ENCODE measurements around the gene NXF1.

Gene NXF1

DNA sequence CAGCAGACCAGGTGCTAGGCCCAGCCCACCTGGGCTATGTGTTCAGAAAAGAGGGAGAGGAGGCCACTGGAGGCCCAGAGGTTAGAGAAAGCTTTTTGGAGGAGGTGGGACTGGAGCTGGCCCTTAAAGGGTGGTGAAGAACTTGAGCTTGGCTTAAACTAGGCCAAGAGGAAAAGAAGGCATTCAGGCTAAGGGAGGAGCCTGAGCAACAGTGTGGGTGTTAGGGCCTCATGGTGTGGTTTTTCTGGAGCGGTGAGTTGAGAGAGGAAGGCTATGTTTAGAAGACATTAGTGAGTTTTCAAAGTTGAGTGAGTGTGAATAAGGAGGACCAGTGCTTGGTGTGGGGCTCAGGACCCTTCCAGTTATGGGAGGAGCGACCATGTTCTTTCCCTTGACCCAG lies 27.9 kb downstream of the NXF1 start:
- Histone ChIP-seq H3K36me3 (ENCODE audit: insufficient read depth) (no peaks in the 10 kb centered on the region; the same call in 1 of the 2 replicates), H3K4me2 (no peak overlapping the region), H2AFZ (ENCODE audit: low read depth) (no peak overlapping the region), H3K4me3 (IDR thresholded peaks at IDR 0.05; ENCODE audit: insufficient read depth, low read depth, low read length) (no peak overlapping the region), H3K9ac (no peak overlapping the region), H3K27ac (no peak overlapping the region), H4K20me1 (ENCODE audit: insufficient read depth) (no peaks in the 10 kb centered on the region), H3K79me2 (ENCODE audit: insufficient read depth, low read depth) (peaks cover 13% of the 10 kb centered on the region), H3K27me3 (ENCODE audit: insufficient read depth, low read depth) (no peaks in the 10 kb centered on the region), H3K4me1 (ENCODE audit: low read depth, poor library complexity, severe bottlenecking) (peaks cover 5% of the 10 kb centered on the region)
- TF ChIP-seq CTCF (conservative IDR thresholded peaks at IDR 0.05; ENCODE audit: low read depth, low read length): no peak

GRCh38 chr11:62775646-62776045 lies 29.6 kb downstream of the NXF1 start:
- Histone ChIP-seq H2AFZ (ENCODE audit: low read depth) (no peak overlapping the region), H3K79me2 (ENCODE audit: insufficient read depth, low read depth) (peaks cover 21% of the 10 kb centered on the region), H3K4me1 (ENCODE audit: low read depth, poor library complexity, severe bottlenecking) (peaks cover 14% of the 10 kb centered on the region), H3K27me3 (ENCODE audit: insufficient read depth, low read depth) (no peaks in the 10 kb centered on the region), H3K4me3 (IDR thresholded peaks at IDR 0.05; ENCODE audit: insufficient read depth, low read depth, low read length) (no peak overlapping the region), H3K36me3 (ENCODE audit: insufficient read depth) (no peaks in the 10 kb centered on the region; the same call in 1 of the 2 replicates), H4K20me1 (ENCODE audit: insufficient read depth) (no peaks in the 10 kb centered on the region), H3K4me2 (no peak overlapping the region), H3K9ac (no peak overlapping the region), H3K27ac (no peak overlapping the region)
- TF ChIP-seq CTCF (conservative IDR thresholded peaks at IDR 0.05; ENCODE audit: low read depth, low read length): no peak

DNA sequence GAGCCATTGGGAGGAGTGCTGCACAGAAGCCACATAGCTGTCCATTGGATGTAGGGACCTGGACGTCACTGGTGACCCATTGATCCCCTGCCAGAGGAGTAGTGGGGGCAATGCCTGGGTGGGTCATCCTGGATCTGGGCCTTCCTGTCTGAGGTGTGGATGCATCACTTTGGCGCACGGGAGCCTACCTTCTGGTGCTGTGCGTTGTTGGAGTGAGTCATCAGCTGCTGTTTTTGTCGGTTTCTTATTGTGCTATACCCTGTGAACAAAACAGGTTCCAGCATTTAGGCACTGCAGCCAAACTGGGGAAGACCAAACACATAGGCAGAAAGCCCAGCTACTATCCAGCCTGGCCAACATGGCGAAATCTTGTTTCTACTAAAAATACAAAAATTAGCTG lies 30.8 kb downstream of the NXF1 start:
- TF ChIP-seq CTCF (conservative IDR thresholded peaks at IDR 0.05; ENCODE audit: low read depth, low read length): no peak
- H3K36me3 ChIP-seq (ENCODE audit: insufficient read depth): no peaks in the 10 kb centered on the region; the same call in 1 of the 2 replicates
- peaks cover 21% of the 10 kb centered on the region for H3K79me2 ChIP-seq (ENCODE audit: insufficient read depth, low read depth)
- H4K20me1 ChIP-seq (ENCODE audit: insufficient read depth): no peaks in the 10 kb centered on the region
- no peak overlapping the region for H2AFZ ChIP-seq (ENCODE audit: low read depth)
- H3K27me3 ChIP-seq (ENCODE audit: insufficient read depth, low read depth): no peaks in the 10 kb centered on the region
- no peak overlapping the region for H3K9ac ChIP-seq
- no peak overlapping the region for H3K27ac ChIP-seq
- H3K4me1 ChIP-seq (ENCODE audit: low read depth, poor library complexity, severe bottlenecking): peaks cover 23% of the 10 kb centered on the region
- H3K4me2 ChIP-seq: no peak overlapping the region
- H3K4me3 ChIP-seq (IDR thresholded peaks at IDR 0.05; ENCODE audit: insufficient read depth, low read depth, low read length): no peak overlapping the region

DNA sequence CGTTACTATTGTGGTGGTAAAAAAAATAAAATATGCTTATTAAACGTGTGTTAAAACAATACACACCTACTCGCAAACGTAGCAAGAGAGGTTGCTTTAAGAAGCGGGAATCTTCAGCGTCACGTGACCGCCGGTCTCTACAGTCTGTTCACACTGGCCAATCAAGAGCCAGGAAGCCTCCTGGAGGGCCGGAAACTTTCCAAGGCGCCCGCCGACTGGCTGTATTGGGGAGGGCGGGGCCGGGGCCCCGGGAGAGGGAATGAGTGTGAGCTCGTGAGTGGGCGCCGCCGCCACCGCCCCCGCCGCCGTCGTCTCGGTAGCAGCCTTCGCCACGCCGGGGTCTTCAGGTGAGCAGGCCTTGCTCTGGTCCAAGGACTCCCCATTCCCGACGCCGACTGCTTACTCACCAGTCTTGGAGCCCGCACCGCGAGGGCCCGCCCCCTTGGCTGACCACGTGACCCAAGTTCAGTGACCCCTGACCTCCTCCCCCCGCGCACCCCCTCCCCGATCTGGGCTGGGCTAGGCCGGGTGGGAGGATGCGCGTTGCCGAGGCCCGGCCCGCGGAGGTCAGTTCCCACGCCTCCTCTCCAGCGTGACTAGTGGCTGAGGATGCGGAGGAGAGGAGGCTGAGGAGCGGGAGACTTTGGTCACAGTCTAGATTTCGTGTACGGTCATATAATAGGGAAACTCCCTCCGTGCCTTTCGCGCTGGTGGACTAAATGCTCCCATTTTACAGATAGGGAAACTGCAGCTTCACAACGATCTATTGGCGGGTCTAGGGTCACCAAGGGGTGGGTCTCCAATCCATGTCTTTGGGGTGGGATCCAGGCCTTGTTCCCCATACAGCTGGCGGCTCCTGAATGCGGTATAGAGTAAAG lies 33.9 kb downstream of the NXF1 start, which contains the start of gene TAF6L:
Gene TAF6L (plus strand): TSS at position 253 of the 878 bp plus-strand sequence. CDS start 4,388 bp downstream, outside the sequence.
- Histone ChIP-seq H3K36me3 (ENCODE audit: insufficient read depth) (no peaks in the 10 kb centered on the region), H3K4me1 (ENCODE audit: low read depth, poor library complexity, severe bottlenecking) (peaks cover 23% of the 10 kb centered on the region), H3K9ac (peak within 1 kb of the TSS; percentile 56; the same call in 1 of the 2 replicates), H3K79me2 (ENCODE audit: insufficient read depth, low read depth) (peaks cover 21% of the 10 kb centered on the region), H3K4me2 (peak within 1 kb of the TSS; percentile 75), H3K27me3 (ENCODE audit: insufficient read depth, low read depth) (no peaks in the 10 kb centered on the region), H2AFZ (ENCODE audit: low read depth) (peak within 1 kb of the TSS; percentile 67), H3K27ac (peak within 1 kb of the TSS; percentile 58), H4K20me1 (ENCODE audit: insufficient read depth) (no peaks in the 10 kb centered on the region), H3K4me3 (IDR thresholded peaks at IDR 0.05; ENCODE audit: insufficient read depth, low read depth, low read length) (peak within 1 kb of the TSS; percentile 46)
- no peak for TF ChIP-seq CTCF (conservative IDR thresholded peaks at IDR 0.05; ENCODE audit: low read depth, low read length)

Data from KMS-11 (cell line).